K562 (cell line): Measurements from ENCODE around the gene NEURL2. TPM values are rescaled to one million over a fixed set of nuclear protein-coding genes. Genes with fewer than 3 reads are reported as not detected.

Source experiments
- CHD4 ChIP-seq: fragments of 200-600 bp; sonication (generic); IDR thresholded peaks from 3 replicates; pipeline ENCODE4 v1.6.1; 2012; ENCODE audit warnings: low read depth, mild to moderate bottlenecking, mixed read lengths, low read length, inconsistent platforms; ENCODE audit not compliant: insufficient read depth, insufficient replicate concordance, poor library complexity, severe bottlenecking
- HDAC6 ChIP-seq: IDR thresholded peaks from 2 replicates; pipeline ENCODE4 v1.6.1; 2012; ENCODE audit warnings: low read depth, mild to moderate bottlenecking, control low read depth, inconsistent platforms, low read length, moderate library complexity
- JUND ChIP-seq, 2 experiments: IDR thresholded peaks; 2 replicates in 1 of 2; 3 replicates in 1 of 2; pipeline ENCODE4 v1.6.1; 2011; ENCODE audit warnings: borderline replicate concordance in 2 of 2, low read depth in 2 of 2, low read length in 2 of 2, improper control_type of control experiment in 1 of 2, missing biosample characterization in 1 of 2, missing genetic modification characterization in 1 of 2, missing genetic modification reagents in 1 of 2
- PCBP2 ChIP-seq: fragments of 200-400 bp; formaldehyde crosslinking; IDR thresholded peaks from 2 replicates; pipeline ENCODE4 v1.6.1; 2018; ENCODE audit warnings: low read length, low read depth, mild to moderate bottlenecking, moderate library complexity; ENCODE audit not compliant: poor library complexity, severe bottlenecking
- REST ChIP-seq, 2 experiments: fragments of 450-650 bp; formaldehyde crosslinking in 1 of 2; IDR thresholded peaks; 2 replicates each; pipeline versions ENCODE4 v1.4.0 to v1.6.1; 2014 to 2020; ENCODE audit warnings: mild to moderate bottlenecking in 2 of 2, borderline replicate concordance in 1 of 2, low read depth in 1 of 2
- SUPT5H ChIP-seq: fragments of 450-650 bp; IDR thresholded peaks from 2 replicates; pipeline ENCODE4 v1.6.1; 2016
- ZBTB1 ChIP-seq: sonication (generic); formaldehyde crosslinking; IDR thresholded peaks from 2 replicates; pipeline ENCODE4 v1.8.1; 2023; ENCODE audit warnings: missing genetic modification reagents, low read depth, mild to moderate bottlenecking, borderline replicate concordance
- ZNF639 ChIP-seq, 2 experiments: fragments of 200-800 bp in 1 of 2; sonication (Bioruptor generic) in 1 of 2; sonication (generic) in 1 of 2; formaldehyde crosslinking in 1 of 2; IDR thresholded peaks in 1 of 2; conservative IDR thresholded peaks in 1 of 2; 2 replicates each; pipeline versions ENCODE4 v1.5.0 to v1.6.1; 2016 to 2020; ENCODE audit warnings: missing compliant biosample characterization in 1 of 2, missing genetic modification characterization in 1 of 2, missing genetic modification reagents in 1 of 2
- polyA plus RNA-seq, 8 experiments: library from polyadenylated mRNA; depleted of rRNA in 4 of 8; stranded (reverse) in 5 of 8; unstranded in 3 of 8; fragments of >200 nt; fragmentation: Nextera tagmentation in 2 of 8; fragmentation: Illumina TruSeq in 1 of 8; extraction: Ambion mirVana in 2 of 8; extraction: Trizol in 1 of 8; gene quantifications; 2 replicates each; pipeline versions ENCODE4 v1.2.1 to v1.2.3, GENCODE V29; 2011 to 2014; ENCODE audit warnings: inconsistent platforms in 1 of 8, missing spikeins in 1 of 8
- total RNA-seq, 7 experiments: library from RNA; depleted of rRNA in 6 of 7; stranded (reverse); fragments of >200 nt in 6 of 7; fragmentation: Illumina TruSeq in 2 of 7; extraction: Trizol in 2 of 7; gene quantifications; 2 replicates each; pipeline versions ENCODE4 v1.2.1 to v1.2.3, GENCODE V29; 2011 to 2021; ENCODE audit warnings: low replicate concordance in 1 of 7
- TF ChIP-seq, protein P1 (sequence below), 3 experiments: IDR thresholded peaks in 2 of 3; conservative IDR thresholded peaks in 1 of 3; 2 replicates each; pipeline ENCODE4 v1.5.1; 2011 to 2012; ENCODE audit warnings: low read length in 3 of 3, mild to moderate bottlenecking in 3 of 3, control low read depth in 2 of 3, improper control_type of control experiment in 1 of 3, inconsistent platforms in 1 of 3, low read depth in 1 of 3, mixed read lengths in 1 of 3, moderate library complexity in 1 of 3; ENCODE audit not compliant: insufficient read depth in 2 of 3
- TF ChIP-seq, protein P2 (sequence below): fragments of 450-650 bp; formaldehyde crosslinking; IDR thresholded peaks from 2 replicates; pipeline ENCODE4 v1.4.0; 2020; ENCODE audit warnings: mild to moderate bottlenecking, moderate library complexity

NEURL2 gene
- total and polyA plus RNA-seq, 9 of the 15 experiments (the other 6 are each of a cell fraction or from before 2014, with no cell fraction given), result 0.22 to 1.9 (median 0.50) TPM; not detected in 1

DNA sequence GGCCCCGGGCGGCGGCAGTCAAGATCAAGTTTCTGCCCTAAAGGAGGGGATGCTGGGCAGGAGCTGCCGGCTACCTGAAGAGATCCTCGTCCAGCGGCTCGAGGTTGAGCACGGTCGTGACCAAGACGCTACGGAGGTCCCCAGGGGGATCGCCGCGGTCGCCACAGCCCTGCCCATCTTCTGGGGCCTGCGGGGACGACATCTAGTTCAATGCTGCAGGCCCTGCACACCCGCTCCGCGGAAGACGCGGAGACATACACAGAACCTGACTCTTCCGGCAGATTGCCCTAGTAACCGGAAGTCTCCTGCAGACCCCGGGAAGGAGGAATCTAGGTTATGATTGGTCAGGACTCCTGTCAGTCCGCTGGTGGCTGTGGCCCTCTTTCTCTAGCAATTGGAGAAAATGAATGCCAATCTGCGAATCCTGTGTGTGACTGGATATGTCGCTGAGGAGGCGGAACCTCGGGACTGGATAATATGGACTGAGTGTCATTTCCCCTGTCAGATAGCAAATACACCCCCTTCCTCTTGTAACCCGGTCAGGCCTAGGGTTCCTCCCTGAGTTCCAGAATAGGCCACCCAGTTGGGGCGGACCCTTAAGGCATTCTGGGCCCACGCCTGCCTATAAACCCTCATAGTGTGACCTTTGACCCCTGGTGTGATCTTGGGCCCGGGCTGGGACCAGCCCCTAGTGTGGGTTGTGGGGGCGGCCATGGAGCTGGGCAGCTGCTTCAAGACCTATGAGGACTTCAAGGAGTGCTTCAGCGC is 33.7 kb downstream of the NEURL2 start, which contains the start of the genes ACOT8 and ZSWIM3 (continued):
- TF ChIP-seq PCBP2 (no peak), HDAC6 (no peak), REST (IDR thresholded peaks at IDR 0.05; ENCODE audit: borderline replicate concordance) (no peak), REST (CRISPR knock-in tag; IDR thresholded peaks at IDR 0.05; ENCODE audit: low read depth) (no peak), ZNF639 (CRISPR knock-in tag; conservative IDR thresholded peaks at IDR 0.05 in 1 of 2, IDR thresholded peaks at IDR 0.05 in 1 of 2) (no peak; a peak in 1 of 4 replicates), ZBTB1 (no peak), SUPT5H (peak; percentile 74), JUND (IDR thresholded peaks at IDR 0.05; ENCODE audit: borderline replicate concordance, low read depth, low read length) (peak; percentile 36; the same call in 1 of the 2 replicates), JUND (tag; IDR thresholded peaks at IDR 0.05; ENCODE audit: borderline replicate concordance, low read depth, low read length) (no peak), CHD4 (no peak)
- TF ChIP-seq, protein P1, sequence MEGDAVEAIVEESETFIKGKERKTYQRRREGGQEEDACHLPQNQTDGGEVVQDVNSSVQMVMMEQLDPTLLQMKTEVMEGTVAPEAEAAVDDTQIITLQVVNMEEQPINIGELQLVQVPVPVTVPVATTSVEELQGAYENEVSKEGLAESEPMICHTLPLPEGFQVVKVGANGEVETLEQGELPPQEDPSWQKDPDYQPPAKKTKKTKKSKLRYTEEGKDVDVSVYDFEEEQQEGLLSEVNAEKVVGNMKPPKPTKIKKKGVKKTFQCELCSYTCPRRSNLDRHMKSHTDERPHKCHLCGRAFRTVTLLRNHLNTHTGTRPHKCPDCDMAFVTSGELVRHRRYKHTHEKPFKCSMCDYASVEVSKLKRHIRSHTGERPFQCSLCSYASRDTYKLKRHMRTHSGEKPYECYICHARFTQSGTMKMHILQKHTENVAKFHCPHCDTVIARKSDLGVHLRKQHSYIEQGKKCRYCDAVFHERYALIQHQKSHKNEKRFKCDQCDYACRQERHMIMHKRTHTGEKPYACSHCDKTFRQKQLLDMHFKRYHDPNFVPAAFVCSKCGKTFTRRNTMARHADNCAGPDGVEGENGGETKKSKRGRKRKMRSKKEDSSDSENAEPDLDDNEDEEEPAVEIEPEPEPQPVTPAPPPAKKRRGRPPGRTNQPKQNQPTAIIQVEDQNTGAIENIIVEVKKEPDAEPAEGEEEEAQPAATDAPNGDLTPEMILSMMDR (IDR thresholded peaks at IDR 0.05 in 2 of 3, conservative IDR thresholded peaks at IDR 0.05 in 1 of 3; ENCODE audit: insufficient read depth in 2 of 3, low read depth in 1 of 3, low read length in 3 of 3), result peak in 1 of 3 experiments; percentile 12; a peak in 1 of 6 replicates
- TF ChIP-seq, protein P2, sequence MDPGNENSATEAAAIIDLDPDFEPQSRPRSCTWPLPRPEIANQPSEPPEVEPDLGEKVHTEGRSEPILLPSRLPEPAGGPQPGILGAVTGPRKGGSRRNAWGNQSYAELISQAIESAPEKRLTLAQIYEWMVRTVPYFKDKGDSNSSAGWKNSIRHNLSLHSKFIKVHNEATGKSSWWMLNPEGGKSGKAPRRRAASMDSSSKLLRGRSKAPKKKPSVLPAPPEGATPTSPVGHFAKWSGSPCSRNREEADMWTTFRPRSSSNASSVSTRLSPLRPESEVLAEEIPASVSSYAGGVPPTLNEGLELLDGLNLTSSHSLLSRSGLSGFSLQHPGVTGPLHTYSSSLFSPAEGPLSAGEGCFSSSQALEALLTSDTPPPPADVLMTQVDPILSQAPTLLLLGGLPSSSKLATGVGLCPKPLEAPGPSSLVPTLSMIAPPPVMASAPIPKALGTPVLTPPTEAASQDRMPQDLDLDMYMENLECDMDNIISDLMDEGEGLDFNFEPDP (CRISPR knock-in tag), result no peak
